Islet of Langerhans (tissue), 1 donor: ENCODE data around the gene LITAF.
"Not testable (repeated sequence)": the region's sequence is repeated elsewhere in the genome, so short reads cannot be mapped to it uniquely, and the experiment has no call there.

Experiments used
- FAIRE-seq: peaks from one replicate; lab custom pipeline; 2011; peaks lifted over from hg19 to GRCh38; lab: Jason Lieb, UNC

LITAF gene

GRCh38 chr16:11597235-11598095, 10.7 kb upstream of the LITAF start:
- FAIRE-seq = no peak

- no peak for FAIRE-seq
Observed at GRCh38 chr16:11596572-11597226, 10.0 kb upstream of the LITAF start.

- no peak for FAIRE-seq
Observed at GRCh38 chr16:11593581-11593980, 6.9 kb upstream of the LITAF start.

GRCh38 chr16:11593076-11593475, 6.4 kb upstream of the LITAF start:
- not testable (repeated sequence) for FAIRE-seq

GRCh38 chr16:11591630-11592029, 4.9 kb upstream of the LITAF start:
- not testable (repeated sequence) for FAIRE-seq

GRCh38 chr16:11589198-11589550, 2.5 kb upstream of the LITAF start:
- no peak for FAIRE-seq

GRCh38 chr16:11588321-11589197, 1.8 kb upstream of the LITAF start:
- no peak for FAIRE-seq

GRCh38 chr16:11587643-11588247, 1.0 kb upstream of the LITAF start:
- no peak for FAIRE-seq

GRCh38 chr16:11586378-11586855, 302 bp downstream of the LITAF start:
- FAIRE-seq = no peak

GRCh38 chr16:11585460-11586377, 1.0 kb downstream of the LITAF start:
- FAIRE-seq = no peak

GRCh38 chr16:11583889-11584565, 2.7 kb downstream of the LITAF start:
- FAIRE-seq = no peak

GRCh38 chr16:11583166-11583565, 3.6 kb downstream of the LITAF start:
- FAIRE-seq = no peak

GRCh38 chr16:11582157-11582814, 4.4 kb downstream of the LITAF start:
- no peak for FAIRE-seq

- FAIRE-seq = no peak
Observed at GRCh38 chr16:11581678-11582077, 5.0 kb downstream of the LITAF start.

GRCh38 chr16:11580451-11581086, 6.2 kb downstream of the LITAF start:
- no peak for FAIRE-seq

GRCh38 chr16:11577290-11577660, 9.4 kb downstream of the LITAF start:
- not testable (repeated sequence) for FAIRE-seq

GRCh38 chr16:11576427-11577289, 10.1 kb downstream of the LITAF start:
- FAIRE-seq = no peak

GRCh38 chr16:11575223-11575589, 11.5 kb downstream of the LITAF start:
- no peak for FAIRE-seq
